HL-60 (cell line): Measurements from ENCODE around the gene ATP10B.

Source experiments
- CTCF ChIP-seq: IDR thresholded peaks from one replicate; pipeline ENCODE4 v1.5.1; 2011; ENCODE audit warnings: low read length, control low read depth, inconsistent platforms; ENCODE audit not compliant: insufficient read depth
- GABPA ChIP-seq: IDR thresholded peaks from 2 replicates; pipeline ENCODE4 v1.6.1; 2012; ENCODE audit warnings: low read depth
- POLR2AphosphoS5 ChIP-seq: IDR thresholded peaks from 2 replicates; pipeline ENCODE4 v1.6.1; 2012; ENCODE audit warnings: low read depth
- REST ChIP-seq: IDR thresholded peaks from 2 replicates; pipeline ENCODE4 v1.6.1; 2012; ENCODE audit warnings: low read depth; ENCODE audit not compliant: insufficient replicate concordance

- TF ChIP-seq CTCF: no peak
- TF ChIP-seq POLR2AphosphoS5: no peak
- no peak for TF ChIP-seq REST
- TF ChIP-seq GABPA: no peak
Observed at GRCh38 chr5:160641405-160641804, 210.6 kb downstream of the ATP10B start.
